ENCODE data around the gene NBDY. TPM values are rescaled to one million over a fixed set of nuclear protein-coding genes. Genes with fewer than 3 reads are reported as not detected.

The NBDY gene
- total RNA-seq, 2 experiments from 2014 or later, result 5.4 to 32.9 TPM

GRCh38 chrX:56788717-56789122, 59.7 kb downstream of the NBDY start:
- ChIA-PET CTCF (ENCODE audit: unreplicated experiment) (no interaction called here), POLR2A (no interaction called here)
- no peaks in the 10 kb centered on the region for H3K9me2 ChIP-seq (ENCODE audit: insufficient read depth, low read length)
- H3K4me1 ChIP-seq (ENCODE audit: insufficient read depth, low read length, poor library complexity, severe bottlenecking), result peaks cover 17% of the 10 kb centered on the region
- TF ChIP-seq EZH2phosphoT487 (IDR thresholded peaks at IDR 0.05; ENCODE audit: borderline replicate concordance, low read depth, low read length), result no peak
- TF ChIP-seq CTCF (conservative IDR thresholded peaks at IDR 0.05; ENCODE audit: low read length), result peak; percentile 50; the same call in 1 of the 2 replicates
- H3K79me2 ChIP-seq (ENCODE audit: insufficient read depth, low read depth, low read length), result no peaks in the 10 kb centered on the region
- intact Hi-C loops (cut with micrococcal nuclease; ENCODE audit: unreplicated experiment), result no loop called here
- H4K20me1 ChIP-seq (ENCODE audit: insufficient read depth, low read length), result no peaks in the 10 kb centered on the region
- no peak overlapping the region for H3K4me2 ChIP-seq (ENCODE audit: low read length)
- DNase-seq (ENCODE audit: low spot score), result peak; percentile 25
- H2AFZ ChIP-seq (ENCODE audit: low read length), result no peak overlapping the region
- H3K4me3 ChIP-seq (ENCODE audit: low read depth, low read length, poor library complexity, severe bottlenecking), result no peak overlapping the region
- H3K9me3 ChIP-seq (ENCODE audit: low read length), result no peaks in the 10 kb centered on the region
- H3K27ac ChIP-seq (ENCODE audit: low read depth, low read length, poor library complexity, severe bottlenecking), result no peak overlapping the region
- no TSS peak for BruUV-seq (replicated peaks)
- H3K36me3 ChIP-seq (ENCODE audit: insufficient read depth, low read length), result no peaks in the 10 kb centered on the region

GRCh38 chrX:56789518-56790070, 60.6 kb downstream of the NBDY start:
- Histone ChIP-seq H3K36me3 (ENCODE audit: insufficient read depth, low read length) (no peaks in the 10 kb centered on the region), H4K20me1 (ENCODE audit: insufficient read depth, low read length) (no peaks in the 10 kb centered on the region), H3K9me3 (ENCODE audit: low read length) (no peaks in the 10 kb centered on the region), H3K9me2 (ENCODE audit: insufficient read depth, low read length) (no peaks in the 10 kb centered on the region), H3K4me3 (ENCODE audit: low read depth, low read length, poor library complexity, severe bottlenecking) (no peak overlapping the region), H3K4me2 (ENCODE audit: low read length) (no peak overlapping the region), H3K79me2 (ENCODE audit: insufficient read depth, low read depth, low read length) (no peaks in the 10 kb centered on the region), H2AFZ (ENCODE audit: low read length) (no peak overlapping the region), H3K4me1 (ENCODE audit: insufficient read depth, low read length, poor library complexity, severe bottlenecking) (peaks cover 17% of the 10 kb centered on the region), H3K27ac (ENCODE audit: low read depth, low read length, poor library complexity, severe bottlenecking) (no peak overlapping the region)
- ChIA-PET CTCF (ENCODE audit: unreplicated experiment) (no interaction called here), POLR2A (no interaction called here)
- no peak for DNase-seq (ENCODE audit: low spot score)
- TF ChIP-seq EZH2phosphoT487 (IDR thresholded peaks at IDR 0.05; ENCODE audit: borderline replicate concordance, low read depth, low read length) (no peak), CTCF (conservative IDR thresholded peaks at IDR 0.05; ENCODE audit: low read length) (no peak)
- BruUV-seq (replicated peaks), result no TSS peak
- intact Hi-C loops (cut with micrococcal nuclease; ENCODE audit: unreplicated experiment), result no loop called here

GRCh38 chrX:56790778-56791177, 61.7 kb downstream of the NBDY start:
- intact Hi-C loops (cut with micrococcal nuclease; ENCODE audit: unreplicated experiment), result no loop called here
- Histone ChIP-seq H3K9me2 (ENCODE audit: insufficient read depth, low read length) (no peaks in the 10 kb centered on the region), H3K4me3 (ENCODE audit: low read depth, low read length, poor library complexity, severe bottlenecking) (no peak overlapping the region), H3K36me3 (ENCODE audit: insufficient read depth, low read length) (no peaks in the 10 kb centered on the region), H3K4me1 (ENCODE audit: insufficient read depth, low read length, poor library complexity, severe bottlenecking) (peaks cover 17% of the 10 kb centered on the region), H3K9me3 (ENCODE audit: low read length) (no peaks in the 10 kb centered on the region), H2AFZ (ENCODE audit: low read length) (no peak overlapping the region), H4K20me1 (ENCODE audit: insufficient read depth, low read length) (no peaks in the 10 kb centered on the region), H3K27ac (ENCODE audit: low read depth, low read length, poor library complexity, severe bottlenecking) (no peak overlapping the region), H3K4me2 (ENCODE audit: low read length) (no peak overlapping the region), H3K79me2 (ENCODE audit: insufficient read depth, low read depth, low read length) (no peaks in the 10 kb centered on the region)
- DNase-seq (ENCODE audit: low spot score), result no peak
- TF ChIP-seq CTCF (conservative IDR thresholded peaks at IDR 0.05; ENCODE audit: low read length), result no peak
- TF ChIP-seq EZH2phosphoT487 (IDR thresholded peaks at IDR 0.05; ENCODE audit: borderline replicate concordance, low read depth, low read length), result no peak
- CTCF ChIA-PET (ENCODE audit: unreplicated experiment), result no interaction called here
- BruUV-seq (replicated peaks), result no TSS peak
- POLR2A ChIA-PET, result no interaction called here
